Epithelial cell of prostate (primary cell): ENCODE data around the gene PURB.
A peak's percentile ranks its signal among the peaks of the same experiment; 100 is the strongest.
"Not testable (repeated sequence)": the region's sequence is repeated elsewhere in the genome, so short reads cannot be mapped to it uniquely, and the experiment has no call there.

Experiments used
- DNase-seq: peaks from one replicate; pipeline ENCODE4 v3.0.0-alpha.2; 2011; ENCODE audit warnings: low read depth, low spot score
- H3K27ac ChIP-seq: fragments of 450-650 bp; 2 replicates; pipeline ENCODE4 v1.5.1; 2017; ENCODE audit warnings: mild to moderate bottlenecking

Gene PURB

GRCh38 chr7:44885394-44886317, at the start of gene PURB:
Gene PURB (minus strand): TSS chr7:44885530. CDS start chr7:44885348, 182 bp downstream.
- H3K27ac ChIP-seq: peak within 1 kb of the TSS; percentile 99

GRCh38 chr7:44935016-44935415, 49.7 kb upstream of the PURB start:
- no peak for DNase-seq
- H3K27ac ChIP-seq: no peak overlapping the region

More at GRCh38 chr7:44885394-44886317, at the start of gene PURB:
- peak; percentile 95 for DNase-seq

- DNase-seq, H3K27ac ChIP-seq: not testable (repeated sequence)
These were observed 49.2 kb upstream of the PURB start for GRCh38 chr7:44934510-44934909.

GRCh38 chr7:44930921-44931320, 45.6 kb upstream of the PURB start:
- no peak overlapping the region for H3K27ac ChIP-seq
- no peak for DNase-seq

- no peak for DNase-seq
- no peak overlapping the region for H3K27ac ChIP-seq
These were observed 37.0 kb upstream of the PURB start for GRCh38 chr7:44922351-44922694.

GRCh38 chr7:44921607-44922350, 36.4 kb upstream of the PURB start:
- peak; percentile 3 for DNase-seq
- no peak overlapping the region for H3K27ac ChIP-seq

GRCh38 chr7:44920119-44920518, 34.8 kb upstream of the PURB start:
- H3K27ac ChIP-seq: no peak overlapping the region
- DNase-seq: no peak

GRCh38 chr7:44918029-44918428, 32.7 kb upstream of the PURB start:
- no peak for DNase-seq
- no peak overlapping the region for H3K27ac ChIP-seq

GRCh38 chr7:44917465-44917864, 32.1 kb upstream of the PURB start:
- H3K27ac ChIP-seq: no peak overlapping the region
- no peak for DNase-seq

- no peak overlapping the region for H3K27ac ChIP-seq
- DNase-seq: no peak
These were observed 29.8 kb upstream of the PURB start for GRCh38 chr7:44914992-44915607.

- no peak for DNase-seq
- peak overlapping the region; percentile 34 for H3K27ac ChIP-seq
These were observed 27.5 kb upstream of the PURB start for GRCh38 chr7:44912775-44913347.

GRCh38 chr7:44911911-44912310, 26.6 kb upstream of the PURB start:
- no peak for DNase-seq
- H3K27ac ChIP-seq: no peak overlapping the region

- no peak for DNase-seq
- no peak overlapping the region for H3K27ac ChIP-seq
These were observed 24.5 kb upstream of the PURB start for GRCh38 chr7:44909596-44910389.

GRCh38 chr7:44906965-44907364, 21.6 kb upstream of the PURB start:
- no peak overlapping the region for H3K27ac ChIP-seq
- DNase-seq: no peak

GRCh38 chr7:44905002-44905635, 19.8 kb upstream of the PURB start:
- no peak for DNase-seq
- no peak overlapping the region for H3K27ac ChIP-seq

- H3K27ac ChIP-seq: no peak overlapping the region
- no peak for DNase-seq
These were observed 14.1 kb upstream of the PURB start for GRCh38 chr7:44899443-44899842.

- DNase-seq: no peak
- no peak overlapping the region for H3K27ac ChIP-seq
These were observed 12.7 kb upstream of the PURB start for GRCh38 chr7:44898039-44898438.

GRCh38 chr7:44897309-44897708, 12.0 kb upstream of the PURB start:
- no peak overlapping the region for H3K27ac ChIP-seq
- DNase-seq: no peak

GRCh38 chr7:44894888-44895580, 9.7 kb upstream of the PURB start:
- no peak overlapping the region for H3K27ac ChIP-seq
- DNase-seq: no peak
